ENCODE measurements around the gene TMEM62.
"Not testable (repeated sequence)": the region's sequence is repeated elsewhere in the genome, so short reads cannot be mapped to it uniquely, and the experiment has no call there.

Gene TMEM62

GRCh38 chr15:43125100-43125661 lies 8.2 kb upstream of the TMEM62 start:
- no peak for DNase-seq

- DNase-seq, result no peak
Observed at GRCh38 chr15:43126356-43126755, 7.0 kb upstream of the TMEM62 start.

- DNase-seq, result peak; percentile 15 to 60
Observed at GRCh38 chr15:43127752-43128151, 5.6 kb upstream of the TMEM62 start.

GRCh38 chr15:43128174-43128979 lies 5.0 kb upstream of the TMEM62 start:
- DNase-seq, result not testable (repeated sequence)

- DNase-seq, result no peak
Observed at GRCh38 chr15:43128980-43129335, 4.4 kb upstream of the TMEM62 start.

- peak in 1 of 2 experiments; percentile 1 for DNase-seq
Observed at GRCh38 chr15:43132830-43133429, 456 bp upstream of the TMEM62 start.

- peak in 1 of 2 experiments; percentile 26 for DNase-seq
Observed at GRCh38 chr15:43134157-43134635, 810 bp downstream of the TMEM62 start.

- DNase-seq, result peak; percentile 55 to 84
Observed at GRCh38 chr15:43135351-43135750, 2.0 kb downstream of the TMEM62 start.

- DNase-seq, result no peak
Observed at GRCh38 chr15:43143203-43143941, 10.0 kb downstream of the TMEM62 start.

- no peak for DNase-seq
Observed at GRCh38 chr15:43144512-43144911, 11.1 kb downstream of the TMEM62 start.

GRCh38 chr15:43146184-43146583 lies 12.8 kb downstream of the TMEM62 start:
- no peak for DNase-seq

GRCh38 chr15:43150191-43150929 lies 17.0 kb downstream of the TMEM62 start:
- DNase-seq, result no peak

GRCh38 chr15:43151688-43152087 lies 18.3 kb downstream of the TMEM62 start:
- DNase-seq, result no peak

- no peak for DNase-seq
Observed at GRCh38 chr15:43153269-43153668, 19.9 kb downstream of the TMEM62 start.

- no peak for DNase-seq
Observed at GRCh38 chr15:43165801-43166325, 32.5 kb downstream of the TMEM62 start.

- not testable (repeated sequence) for DNase-seq
Observed at GRCh38 chr15:43167261-43167660, 33.9 kb downstream of the TMEM62 start.

GRCh38 chr15:43168192-43169107 lies 35.1 kb downstream of the TMEM62 start:
- no peak for DNase-seq

GRCh38 chr15:43169888-43170287 lies 36.5 kb downstream of the TMEM62 start:
- DNase-seq, result no peak

- not testable (repeated sequence) for DNase-seq
Observed at GRCh38 chr15:43175656-43176309, 42.4 kb downstream of the TMEM62 start.

GRCh38 chr15:43177147-43177546 lies 43.8 kb downstream of the TMEM62 start:
- DNase-seq, result not testable (repeated sequence)

GRCh38 chr15:43183270-43183669 lies 49.9 kb downstream of the TMEM62 start:
- DNase-seq, result no peak

Measured in NCI-H2081 (cell line).